T-helper 22 cell (primary cell): ENCODE results near the gene TDRD5.

Source experiments
- DNase-seq: peaks from one replicate; pipeline ENCODE4 v3.0.0-alpha.2; 2020; ENCODE audit warnings: low read depth

Gene TDRD5, protein sequence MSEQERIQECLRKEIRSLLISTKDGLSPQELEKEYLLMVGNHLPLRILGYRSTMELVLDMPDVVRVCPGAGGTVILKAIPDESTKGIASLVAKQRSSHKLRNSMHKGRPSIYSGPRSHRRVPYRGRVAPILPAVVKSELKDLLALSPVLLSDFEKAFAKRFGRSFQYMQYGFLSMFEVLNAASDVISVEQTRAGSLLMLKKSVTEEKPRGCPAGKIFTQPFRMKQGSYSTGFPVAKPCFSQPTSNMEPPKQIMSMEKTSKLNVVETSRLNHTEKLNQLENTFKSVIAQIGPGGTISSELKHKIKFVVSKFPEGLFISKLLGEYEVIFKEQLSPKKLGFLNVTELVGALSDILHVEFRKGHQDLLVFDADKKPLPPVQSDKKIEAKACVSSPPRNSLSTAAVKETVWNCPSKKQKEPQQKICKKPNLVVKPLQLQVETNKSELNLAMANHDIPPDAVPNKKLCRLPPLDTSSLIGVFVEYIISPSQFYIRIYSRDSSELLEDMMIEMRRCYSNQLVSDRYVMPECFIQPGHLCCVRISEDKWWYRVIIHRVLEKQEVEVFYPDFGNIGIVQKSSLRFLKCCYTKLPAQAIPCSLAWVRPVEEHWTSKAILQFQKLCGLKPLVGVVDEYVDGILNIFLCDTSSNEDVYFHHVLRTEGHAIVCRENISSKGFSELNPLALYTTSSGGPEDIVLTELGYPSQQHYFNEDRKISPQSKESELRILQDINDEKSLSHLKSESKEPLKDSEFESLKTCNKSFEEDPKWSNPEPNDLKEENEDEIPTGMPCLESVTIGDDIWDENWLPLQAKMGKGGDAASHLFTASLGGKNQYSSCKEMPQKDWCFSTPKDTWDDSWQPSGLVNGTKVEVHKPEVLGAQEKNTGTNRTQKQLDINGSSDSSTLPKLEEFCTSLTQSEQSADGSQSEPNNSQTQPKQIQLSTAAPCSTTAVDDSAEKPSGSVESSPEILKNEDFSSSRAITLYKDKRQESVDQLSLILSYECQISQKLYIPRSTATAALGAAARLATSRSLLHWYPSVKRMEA

DNA sequence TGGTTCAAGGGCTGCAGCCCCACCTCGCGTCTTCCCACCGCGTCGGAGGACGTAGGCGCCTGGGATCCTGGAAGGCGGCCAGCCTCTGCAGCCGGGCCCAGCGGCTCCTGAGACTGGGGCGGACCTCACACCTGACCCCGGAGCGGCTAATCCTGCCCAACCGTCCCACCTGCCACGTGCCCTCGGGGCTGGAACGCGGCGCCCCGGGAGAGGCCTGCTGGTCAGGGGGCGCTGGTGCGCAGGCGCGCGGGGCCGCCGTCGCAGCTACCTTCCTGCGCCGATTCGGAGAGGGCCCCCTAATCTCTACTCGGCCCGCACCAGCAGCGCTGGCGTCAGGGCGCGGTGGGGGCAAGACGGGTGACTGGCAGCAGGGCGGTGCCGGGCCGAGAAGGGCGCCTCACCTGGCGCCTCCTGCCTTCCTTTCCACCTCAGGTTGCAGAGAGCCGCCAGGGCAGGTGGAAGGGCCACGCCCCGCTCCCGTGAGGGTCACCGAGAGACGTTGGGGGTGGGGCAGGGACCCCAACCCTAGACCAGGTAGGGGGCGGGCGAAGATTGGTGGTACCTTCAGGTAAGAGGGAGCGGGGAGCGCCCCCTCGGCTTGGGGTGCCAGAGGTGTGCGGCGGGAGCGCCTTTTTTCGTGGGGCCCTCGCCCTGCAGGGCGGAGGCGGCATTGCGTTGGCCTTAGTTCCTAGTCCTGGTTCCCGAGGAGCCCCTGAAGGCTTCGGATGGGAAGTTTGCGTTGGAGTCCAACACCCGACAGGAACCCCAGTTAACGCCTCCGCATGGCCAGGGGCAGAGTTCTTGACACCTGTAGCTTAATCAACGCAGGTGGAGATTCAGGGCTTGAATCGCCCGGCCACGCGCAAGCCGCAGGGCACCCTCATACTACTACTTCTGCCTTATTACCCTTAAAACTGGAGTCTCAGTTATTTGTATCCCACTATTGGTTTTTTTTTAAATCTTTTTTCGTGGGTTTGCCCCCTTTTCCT is at the start of gene TDRD5:
TDRD5 (plus strand) TSS at position 241 of the 989 bp plus-strand sequence. CDS start 784 bp downstream, outside the sequence.
- DNase-seq = no peak

DNA sequence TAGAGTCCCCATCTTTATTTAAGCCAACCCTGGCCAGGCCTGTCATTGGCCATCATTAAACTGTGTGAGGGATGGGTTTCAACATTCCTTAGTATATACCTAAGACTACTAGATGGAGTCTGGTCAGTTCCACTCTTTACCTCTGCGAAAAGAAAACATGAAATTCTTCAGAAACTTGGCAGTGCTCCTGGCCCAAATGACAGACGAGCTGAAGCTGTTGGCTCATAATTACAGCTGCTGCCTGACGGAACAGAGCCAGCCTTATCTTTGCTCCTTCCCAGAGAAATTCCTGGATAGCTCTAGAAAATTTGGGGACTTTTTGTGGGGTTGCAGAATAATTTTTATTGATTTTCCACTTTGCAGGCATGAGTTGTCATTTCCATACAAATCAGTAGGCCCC is 46.3 kb upstream of the TDRD5 start:
- DNase-seq = no peak

DNA sequence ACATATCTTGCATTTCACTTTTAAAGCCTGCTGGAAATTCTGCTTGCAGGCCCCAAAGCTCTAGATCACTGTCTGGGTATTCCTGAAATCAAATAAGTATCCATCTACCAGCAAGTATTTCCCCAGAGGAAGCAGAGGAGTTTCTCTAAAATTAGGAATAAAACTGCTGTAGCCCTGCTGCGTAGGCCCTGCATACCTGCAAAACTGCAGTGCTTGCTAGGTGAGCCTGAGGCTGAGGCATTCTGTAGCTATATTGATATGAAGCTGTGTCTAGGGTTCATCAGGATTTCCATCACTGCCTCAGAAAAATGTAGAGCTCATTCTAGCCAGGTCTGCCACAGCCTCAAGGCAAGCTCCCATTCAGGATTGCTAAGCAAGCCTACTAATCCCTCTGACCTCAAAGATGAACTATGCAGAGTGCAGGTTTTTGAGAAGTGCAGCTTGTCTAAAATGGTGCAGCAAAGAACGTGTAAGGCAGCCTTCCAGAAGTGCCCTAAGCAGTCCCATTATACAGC is 44.6 kb upstream of the TDRD5 start:
- DNase-seq = no peak

DNA sequence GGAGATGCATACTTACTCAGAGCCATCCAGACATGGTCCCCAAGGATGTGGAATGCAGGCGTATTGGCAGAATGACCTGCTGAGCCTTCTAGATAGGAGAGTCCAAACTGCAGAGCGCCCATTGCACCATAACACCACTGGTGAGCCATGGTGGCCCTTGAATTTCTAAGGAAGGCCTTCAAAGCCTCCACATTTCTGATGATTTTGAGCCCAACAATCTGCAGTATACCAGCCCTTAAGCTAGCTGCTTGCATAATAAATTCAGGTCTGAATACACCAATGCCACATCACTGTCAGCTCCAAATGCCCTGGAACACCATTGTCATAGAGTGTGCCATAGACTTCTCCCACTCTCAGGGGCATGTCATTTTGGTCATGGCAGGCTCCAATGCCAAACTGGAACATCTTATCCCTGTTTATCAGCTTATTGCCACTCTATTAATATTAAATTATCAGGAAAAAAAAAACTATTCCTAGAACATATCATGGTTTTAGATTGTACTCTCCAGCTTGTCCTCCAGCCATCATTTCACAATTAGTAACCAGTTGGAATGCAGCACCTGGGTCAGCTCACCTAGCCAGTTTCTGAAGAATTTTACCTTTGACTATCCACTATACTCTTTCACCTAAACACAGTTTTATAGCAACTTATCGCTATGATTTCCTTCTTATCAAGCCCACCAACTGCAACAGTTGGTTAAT is 42.8 kb upstream of the TDRD5 start:
- no peak for DNase-seq

DNA sequence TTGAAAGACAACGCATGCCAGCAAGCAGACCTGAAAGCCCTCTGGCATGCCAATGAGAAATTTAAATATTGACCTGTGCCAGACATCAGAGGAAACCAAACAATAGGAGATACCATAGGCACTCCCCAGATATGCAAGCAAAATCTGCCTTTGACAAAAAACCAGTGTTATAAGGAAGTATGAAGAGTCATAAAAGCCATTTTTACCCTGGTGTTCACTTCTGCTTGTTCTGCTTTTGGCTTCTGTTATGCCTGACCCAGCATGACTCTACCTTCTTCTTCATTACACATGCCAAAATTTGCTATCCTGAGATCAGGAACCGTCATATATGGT is 42.3 kb upstream of the TDRD5 start:
- DNase-seq = no peak

DNA sequence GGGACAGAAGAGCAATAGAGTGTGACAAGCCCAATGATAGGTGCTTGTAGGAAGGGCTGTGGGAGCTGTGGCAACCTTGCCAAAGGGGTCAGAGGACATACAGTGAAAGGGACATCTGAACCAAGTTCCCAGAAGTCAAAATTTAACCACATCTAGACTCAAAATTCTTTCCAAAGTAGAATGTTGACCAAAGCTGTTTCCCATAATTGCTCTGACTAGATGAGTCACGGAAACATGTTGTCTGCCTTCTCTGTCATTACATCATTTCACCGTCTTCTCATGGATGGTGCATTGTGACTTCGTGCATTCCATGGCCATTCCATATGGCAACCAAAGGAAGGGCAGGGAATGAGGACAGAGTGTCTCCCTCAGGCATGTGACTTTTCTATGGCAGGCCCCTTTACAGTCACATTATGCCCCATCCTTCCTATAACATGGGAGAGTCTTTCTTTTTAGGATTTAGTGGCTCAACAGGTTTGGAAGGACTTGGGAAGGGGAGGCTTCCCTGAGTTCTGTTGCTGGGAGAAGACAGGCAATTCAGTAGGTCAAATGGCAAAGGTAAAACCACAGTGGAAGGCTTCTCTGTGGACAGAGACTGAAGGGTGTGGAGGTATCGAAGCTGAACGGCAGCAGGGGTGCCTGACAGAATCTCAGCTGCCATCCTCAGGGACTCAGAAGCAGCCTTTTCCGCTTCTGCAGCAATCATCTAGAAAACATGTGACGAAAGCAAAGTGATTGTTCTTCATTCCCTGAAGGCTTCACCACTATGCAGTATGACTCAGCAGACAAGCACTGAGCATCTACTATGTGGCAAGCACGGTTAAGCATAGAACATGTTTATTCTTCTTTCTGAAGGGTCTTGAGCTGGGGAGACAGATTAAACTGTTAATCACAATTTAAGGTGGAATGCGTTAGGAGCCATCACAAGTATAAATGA is 40.6 kb upstream of the TDRD5 start:
- no peak for DNase-seq

DNA sequence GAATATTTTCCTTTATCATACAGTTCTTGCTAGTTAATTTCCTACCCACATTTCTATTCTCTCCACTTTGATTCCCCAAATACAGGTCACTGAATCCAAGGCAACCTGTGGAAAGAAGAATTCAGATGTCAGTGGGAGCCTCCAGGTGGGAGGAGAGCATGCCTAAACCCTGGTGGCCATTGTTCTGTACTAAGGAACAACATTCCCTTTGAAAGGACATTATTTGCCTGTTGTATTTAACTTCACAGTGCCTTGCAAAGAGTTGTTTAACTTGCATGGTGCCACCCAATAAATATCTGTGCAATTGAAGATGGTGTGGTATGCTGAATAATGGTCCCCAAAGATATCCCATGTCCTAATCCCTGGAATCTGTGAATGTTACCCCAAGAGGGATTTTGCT is 37.2 kb upstream of the TDRD5 start:
- DNase-seq = no peak

DNA sequence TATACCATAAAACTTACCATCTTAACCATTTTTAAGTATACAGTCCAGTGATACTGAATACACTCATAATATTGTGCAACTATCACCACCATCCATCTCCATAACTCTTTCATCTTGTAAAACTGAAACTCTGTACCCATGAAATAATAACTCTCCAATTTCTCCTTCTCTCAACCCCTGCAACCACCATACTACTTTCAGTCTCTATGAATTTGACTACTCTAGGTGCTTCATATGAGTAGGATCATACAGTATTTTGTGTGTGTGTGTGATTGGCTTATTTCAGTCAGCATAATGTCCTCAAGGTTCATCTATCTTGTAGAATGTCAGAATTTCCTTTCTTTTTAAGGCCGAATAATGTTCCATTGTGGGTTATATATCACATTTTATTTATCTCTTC is 33.6 kb upstream of the TDRD5 start:
- no peak for DNase-seq

DNA sequence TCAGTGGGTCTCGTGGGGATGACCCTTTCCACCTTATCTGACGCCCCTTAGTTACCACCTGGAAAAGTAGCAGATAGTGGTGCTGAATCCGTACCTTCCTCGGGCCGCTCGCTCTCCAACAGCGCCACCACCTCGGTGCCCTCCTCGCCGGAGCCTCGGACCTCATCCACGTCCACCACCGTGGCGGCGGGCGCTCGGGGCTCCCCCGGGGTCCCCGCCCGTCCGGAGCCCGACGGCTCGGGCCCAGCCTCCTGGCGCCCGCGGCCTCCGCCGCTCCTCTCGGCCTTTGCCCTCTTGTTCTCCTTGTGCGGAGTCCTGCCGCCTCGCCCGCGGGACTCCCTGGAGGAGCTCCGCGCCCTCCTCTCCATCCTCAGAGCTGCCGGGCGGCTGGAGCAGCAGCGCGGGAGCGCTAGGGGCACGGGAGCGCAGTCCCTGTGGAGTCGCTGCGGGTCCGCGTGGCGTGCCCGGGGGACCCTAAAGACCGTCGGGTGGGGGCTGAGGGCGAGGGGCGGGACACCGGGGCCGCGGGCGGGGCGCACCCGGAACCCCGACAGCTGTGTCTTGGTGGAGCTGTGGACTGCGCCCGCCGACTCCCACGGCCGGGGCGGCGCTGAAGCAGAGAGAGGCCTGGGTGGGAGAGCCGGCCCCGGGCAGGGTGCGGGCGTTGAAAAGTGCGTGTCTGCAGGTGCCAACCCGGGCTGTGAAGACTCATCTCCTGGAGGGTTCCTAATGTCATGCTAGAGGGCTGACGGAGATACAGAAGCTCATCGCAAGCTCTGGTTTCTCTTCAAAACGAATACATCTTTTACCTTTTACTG is 15.9 kb upstream of the TDRD5 start, which contains the start of gene NPHS2:
NPHS2 (minus strand) TSS at position 452 of the 818 bp plus-strand sequence; CDS start at position 368, 84 bp downstream.
- no peak for DNase-seq

DNA sequence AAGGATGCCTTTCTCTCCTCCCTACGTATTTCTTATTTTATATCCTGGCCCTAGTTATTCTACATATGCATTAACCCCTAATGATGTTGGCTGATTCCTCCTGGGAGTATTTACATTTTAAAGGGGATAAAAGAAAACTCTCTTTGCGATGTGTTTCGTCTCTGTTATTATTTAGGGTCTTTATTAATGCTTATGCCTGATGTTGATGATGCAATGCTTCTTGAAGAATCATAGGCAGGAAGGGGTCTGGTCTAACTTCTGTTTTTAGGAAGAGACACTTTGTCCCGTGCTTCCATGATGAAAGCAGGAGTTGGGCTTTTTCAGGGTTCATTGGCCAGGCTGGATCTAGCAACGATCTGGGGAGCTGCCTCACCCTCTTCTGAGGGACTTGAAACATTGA is 15.1 kb upstream of the TDRD5 start:
- no peak for DNase-seq

DNA sequence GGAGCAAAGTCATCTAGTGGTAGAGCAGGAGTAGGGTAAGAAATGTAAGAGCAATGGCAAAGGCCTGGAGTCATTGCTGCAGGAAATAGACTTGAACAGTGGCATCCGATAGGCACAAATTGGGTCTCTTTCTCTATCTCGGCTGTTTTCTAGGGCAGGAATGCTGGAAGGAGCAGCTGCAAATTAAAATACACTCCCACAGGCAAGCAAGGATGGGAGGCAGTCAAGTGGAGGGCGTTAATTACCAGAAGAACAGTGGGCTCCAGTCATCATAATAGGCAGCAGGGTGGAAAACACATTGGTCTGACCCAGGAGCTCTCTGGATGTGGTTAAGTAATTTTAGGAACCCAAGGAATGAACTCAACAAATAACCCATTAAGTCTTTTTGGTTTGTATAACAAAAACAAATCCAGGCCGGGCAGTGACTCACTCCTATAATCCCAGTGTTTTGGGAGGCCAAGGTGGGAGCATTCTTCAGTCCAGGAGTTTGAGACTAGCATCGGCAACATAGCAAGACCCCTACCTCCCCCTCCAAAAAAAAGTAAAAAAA is 7.8 kb upstream of the TDRD5 start:
- DNase-seq = no peak

DNA sequence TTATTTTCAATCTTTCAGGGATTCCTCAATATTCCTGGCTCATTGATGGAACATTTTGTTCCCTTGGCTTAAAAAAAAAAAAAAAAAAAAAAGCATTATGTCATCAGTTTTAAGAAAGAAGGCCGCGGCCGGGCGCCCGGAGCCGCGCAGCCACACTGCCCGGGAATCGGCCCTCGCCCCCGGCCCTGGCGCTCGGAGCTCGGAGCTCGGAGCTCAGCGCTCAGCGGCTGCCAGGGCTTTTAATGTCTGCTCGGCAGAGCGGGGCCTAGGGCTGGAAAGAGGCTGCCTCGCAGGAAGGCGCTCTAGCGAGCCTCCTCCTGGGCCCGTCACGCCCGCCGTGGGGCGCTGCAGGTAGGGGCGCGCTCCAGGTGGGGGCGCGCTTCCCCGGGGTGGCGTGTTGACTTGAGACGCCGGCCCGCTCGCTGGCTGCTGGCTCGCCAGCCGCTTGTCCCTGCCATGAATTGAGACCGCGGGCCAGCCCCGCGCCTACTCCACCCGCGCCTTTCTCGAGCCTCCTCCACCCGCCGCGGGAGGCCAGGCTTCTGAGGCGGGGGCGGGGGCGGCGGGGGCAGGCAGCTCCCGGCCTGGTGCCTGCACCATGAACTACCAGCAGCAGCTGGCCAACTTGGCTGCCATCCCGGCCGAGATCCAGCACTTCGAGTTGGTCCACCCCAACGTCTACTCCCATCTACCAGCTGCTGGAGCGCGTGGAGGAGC is 5.4 kb upstream of the TDRD5 start:
- DNase-seq = no peak

DNA sequence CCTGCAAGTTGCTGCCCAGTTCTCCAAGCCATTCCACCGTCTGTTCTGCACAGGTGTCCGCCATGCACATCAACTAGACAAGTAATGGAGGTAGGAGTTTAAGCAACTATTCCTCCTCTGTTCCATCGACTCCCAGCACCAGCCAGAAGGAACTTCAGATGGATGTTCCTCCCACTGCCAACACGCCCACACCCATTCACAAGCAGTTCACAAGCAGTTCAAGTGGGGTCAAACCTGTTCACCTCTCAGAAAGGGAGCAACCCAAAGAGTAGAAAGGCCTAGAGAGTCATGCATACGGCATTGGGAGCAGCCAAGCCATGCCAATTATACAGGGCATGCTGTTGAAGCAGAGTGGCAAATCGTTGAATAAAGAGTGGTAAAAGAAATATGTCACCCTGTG is 4.3 kb upstream of the TDRD5 start:
- no peak for DNase-seq

DNA sequence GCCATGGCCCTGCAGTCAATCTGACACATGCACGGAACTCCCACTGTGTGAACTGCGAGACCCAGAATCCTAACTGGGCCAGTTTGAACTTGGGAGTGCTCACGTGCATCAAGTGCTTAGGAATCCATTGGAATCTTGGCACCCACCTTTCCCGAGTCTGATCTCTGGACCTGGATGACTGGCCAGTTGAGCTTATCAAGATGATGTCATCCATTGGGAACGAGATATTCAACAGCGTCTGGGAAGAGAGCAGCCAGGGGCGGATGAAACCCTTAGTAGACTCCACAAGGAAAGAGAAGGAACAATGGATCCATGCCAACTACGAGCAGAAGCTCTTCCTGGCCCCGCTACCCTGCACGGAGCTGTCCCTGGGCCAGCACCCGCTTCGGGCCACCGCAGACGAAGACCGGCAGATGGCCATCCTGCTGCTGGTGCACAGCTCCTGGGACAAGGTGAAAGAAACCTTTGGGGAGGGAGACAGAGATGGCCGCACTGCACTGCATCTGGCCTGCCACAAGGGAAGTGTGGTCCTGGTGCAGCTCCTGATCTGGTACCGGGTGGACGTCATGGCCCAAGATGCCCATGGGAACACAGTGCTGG is 3.1 kb upstream of the TDRD5 start:
- no peak for DNase-seq

DNA sequence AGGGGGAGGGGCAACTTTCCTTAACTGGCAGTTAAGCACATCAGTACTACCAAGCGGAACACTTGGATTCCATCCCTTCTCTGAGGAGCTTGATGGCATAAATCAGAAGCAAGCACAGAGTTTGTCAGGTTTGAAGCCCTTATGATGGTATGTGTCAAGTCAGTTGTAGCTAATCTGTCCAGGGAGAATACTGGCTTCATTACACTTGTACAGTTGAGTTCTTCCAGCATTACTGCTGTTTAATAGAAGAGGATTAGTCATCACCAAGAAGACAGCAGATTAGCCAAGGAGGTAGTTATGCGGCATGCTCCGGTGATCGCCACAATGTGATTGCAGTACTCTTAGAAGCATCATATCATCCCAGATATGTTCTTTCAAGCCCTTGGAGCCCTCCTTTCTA is 2.1 kb upstream of the TDRD5 start:
- no peak for DNase-seq

DNA sequence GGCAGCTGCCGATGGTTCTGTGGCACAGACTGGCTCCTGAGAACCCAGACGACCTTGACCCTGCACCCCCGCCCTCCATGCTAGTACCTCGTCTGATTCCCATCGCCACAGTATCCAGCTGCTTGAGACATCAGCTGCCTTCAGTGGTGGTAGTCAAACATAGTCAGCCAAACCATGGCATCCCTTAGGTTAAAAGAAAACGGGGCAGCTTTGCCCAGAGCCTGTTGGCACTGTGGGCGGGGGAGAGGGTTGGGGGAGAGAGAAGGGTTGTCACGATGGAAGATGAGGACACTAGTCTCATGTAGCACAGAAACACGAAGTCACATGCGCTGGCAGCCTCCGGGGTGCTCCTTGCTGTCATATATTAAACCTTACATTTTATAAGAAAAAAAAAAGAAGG is 961 bp upstream of the TDRD5 start:
- DNase-seq = no peak

DNA sequence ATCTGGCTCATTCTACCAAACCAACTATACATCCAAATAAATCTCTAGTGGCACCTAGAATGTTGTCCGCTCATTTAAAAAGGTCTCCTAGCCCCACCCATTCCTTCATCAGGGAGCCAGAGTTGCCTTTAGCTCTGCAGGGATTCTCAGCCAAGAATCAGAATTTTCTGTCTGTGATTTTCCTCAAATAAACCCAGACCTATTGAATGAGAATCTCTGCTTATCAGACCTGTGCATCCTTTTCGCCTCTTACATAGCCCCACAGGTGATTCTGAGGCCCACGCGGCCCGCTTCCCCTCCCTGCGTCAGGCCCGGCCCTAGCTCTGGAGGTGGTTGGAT is 410 bp upstream of the TDRD5 start:
- no peak for DNase-seq

DNA sequence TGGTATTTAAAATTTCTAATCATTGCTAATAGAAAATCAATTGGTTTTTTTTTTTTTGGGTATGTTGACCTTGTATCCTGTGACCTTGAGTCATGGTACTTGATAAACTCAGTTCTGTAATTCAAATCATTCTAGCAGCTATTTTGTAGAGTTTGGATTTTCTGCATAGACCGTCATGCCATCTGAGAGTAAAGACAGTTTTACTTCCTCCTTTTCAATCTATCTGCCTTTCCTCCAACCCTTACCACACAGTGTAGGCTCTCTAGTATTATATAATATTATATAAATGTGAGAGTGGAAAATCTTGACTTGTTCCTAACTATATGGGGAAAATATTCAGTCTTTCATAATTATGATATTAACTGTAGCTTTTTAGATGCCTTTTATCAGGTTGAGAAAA is 7.0 kb downstream of the TDRD5 start:
- no peak for DNase-seq
